NCI-H446 (cell line): ENCODE data around the gene RAB31.

Source experiments
- DNase-seq, 2 experiments: peaks; one replicate each; lab custom pipeline; 2025; lab: John Stamatoyannopoulos, UW

Gene RAB31

DNA sequence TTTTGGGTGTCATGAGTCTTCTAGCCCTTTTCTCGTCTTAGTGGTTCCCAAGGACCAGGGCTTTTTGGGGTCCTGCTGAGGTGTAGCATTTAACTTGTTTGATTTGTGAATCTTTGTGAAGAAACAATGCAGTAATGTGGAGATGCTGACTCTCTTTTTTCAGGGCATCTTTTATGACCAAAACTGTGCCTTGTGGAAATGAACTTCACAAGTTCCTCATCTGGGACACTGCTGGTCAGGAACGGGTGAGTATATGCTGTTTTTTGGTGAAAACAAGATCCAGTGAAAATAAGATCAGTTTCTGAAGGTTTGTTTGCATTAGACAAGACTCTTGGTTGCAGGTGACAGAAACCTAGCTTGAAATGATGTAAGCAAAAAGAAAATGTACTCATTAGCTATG, 83.9 kb downstream of the RAB31 start:
- DNase-seq: no peak

DNA sequence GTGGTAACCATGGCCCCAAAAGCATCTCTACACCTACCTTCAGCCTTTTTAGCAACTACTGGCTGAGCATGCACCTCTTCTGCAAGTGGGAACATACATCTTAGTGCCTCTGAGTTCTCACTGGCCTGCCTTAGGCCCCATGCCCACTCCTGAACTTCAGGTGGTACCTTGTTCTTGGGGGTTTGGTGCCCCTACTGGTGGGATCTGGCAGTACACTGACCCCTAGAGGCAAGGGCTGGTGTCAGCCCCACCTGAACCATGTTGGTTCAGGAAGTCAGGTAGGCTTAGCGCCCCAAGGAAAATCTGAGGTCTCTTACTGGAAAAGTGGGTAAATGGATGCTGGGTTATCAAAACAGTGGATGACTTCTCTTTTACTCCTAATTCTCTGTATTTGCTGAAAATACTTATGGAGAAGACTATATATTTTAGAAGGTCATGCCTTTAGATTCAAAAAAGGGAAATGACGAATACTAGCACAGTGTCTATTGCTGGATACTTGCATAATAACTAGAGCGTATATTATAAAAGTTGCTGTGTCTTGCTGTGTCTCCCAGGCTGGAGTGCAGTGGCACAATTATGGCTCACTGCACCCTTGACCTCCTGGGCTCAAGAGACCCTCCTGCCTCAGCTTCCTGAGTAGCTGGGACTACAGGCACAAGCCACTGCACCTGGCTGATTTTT, 84.6 kb downstream of the RAB31 start:
- no peak for DNase-seq

DNA sequence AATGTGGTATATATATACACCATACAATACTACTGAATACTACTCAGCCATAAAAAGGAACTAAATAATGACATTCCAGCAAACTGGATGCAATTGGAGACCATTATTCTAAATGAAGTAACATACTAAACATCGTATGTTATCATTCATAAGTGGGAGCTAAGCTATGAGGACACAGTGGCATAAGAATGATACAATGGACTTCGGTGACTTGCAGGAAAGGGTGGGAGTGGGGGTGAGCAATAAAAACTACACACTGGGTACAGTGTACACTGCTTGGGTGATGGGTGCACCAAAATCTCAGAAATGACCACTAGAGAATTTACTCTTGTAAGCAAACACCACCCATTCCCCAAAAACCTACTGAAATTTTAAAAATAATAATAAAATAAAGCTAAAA, 87.9 kb downstream of the RAB31 start:
- DNase-seq: no peak

DNA sequence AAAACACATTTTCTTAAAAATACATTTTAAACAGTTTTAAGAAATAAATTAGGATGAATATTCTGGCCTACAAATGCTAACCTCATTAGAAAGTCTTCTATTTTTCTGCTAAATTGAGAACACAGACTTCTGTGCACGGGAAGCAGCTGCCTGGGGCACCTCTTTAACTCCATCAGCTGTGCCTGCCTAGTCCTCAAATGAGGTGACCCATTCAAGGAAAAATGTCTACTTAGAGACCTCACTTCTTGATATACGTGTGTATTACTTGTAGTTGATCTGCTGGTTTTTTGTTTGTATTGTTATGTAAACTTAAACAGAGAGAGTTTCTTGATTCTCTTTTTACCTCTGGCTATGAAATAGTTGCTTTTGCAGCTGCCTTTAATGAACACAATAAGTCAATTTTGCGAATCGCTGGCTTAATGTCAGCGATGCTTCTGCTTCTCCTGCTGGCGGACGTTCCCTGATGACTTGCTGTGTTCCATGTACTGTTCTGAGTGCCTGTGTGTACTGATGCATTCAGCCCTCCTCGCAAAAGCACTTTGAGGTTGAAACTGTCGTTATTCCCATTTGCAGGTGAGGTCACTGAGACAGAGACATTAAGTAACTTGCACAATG, 88.9 kb downstream of the RAB31 start:
- no peak for DNase-seq

DNA sequence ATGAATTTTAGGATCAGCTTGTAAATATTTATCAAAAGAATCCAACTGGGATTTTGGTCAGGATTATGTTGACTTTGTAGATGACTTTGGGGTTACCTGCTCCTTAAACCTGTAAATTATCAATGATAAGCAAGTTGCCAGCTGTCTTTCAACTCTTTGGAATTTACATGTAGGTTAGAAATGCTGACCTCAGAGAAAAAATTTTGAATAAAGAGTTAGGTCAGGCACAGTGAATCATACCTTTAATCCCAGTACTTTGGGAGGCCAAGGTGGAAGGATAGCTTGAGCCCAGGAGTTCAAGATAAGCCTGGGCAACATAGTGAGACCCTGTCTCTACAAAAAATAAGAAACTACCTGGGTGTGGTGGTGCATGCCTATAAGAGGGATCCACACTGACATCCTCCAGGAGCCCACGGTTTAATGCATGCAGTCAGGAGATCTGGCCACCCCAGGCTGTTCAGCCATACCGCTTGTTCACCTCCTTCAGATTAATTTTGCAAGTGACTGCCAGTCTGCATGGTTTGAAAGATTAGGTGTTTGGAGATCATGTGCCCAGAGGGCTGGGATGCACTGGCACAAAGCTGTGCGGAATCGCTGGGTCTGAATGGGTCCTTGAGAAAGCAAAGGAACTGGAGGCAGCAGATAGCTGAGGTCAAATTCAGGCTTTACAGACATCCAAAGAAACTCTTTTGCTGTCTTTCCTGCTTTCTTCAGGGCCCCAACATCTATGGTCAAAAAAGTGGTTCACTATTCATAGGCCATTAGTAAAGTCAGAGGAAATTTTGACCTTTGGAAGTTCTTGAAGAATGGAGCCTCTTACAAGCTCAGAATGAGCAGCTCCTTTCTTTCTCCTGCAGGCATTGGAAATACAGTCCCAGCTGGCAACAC, 94.3 kb downstream of the RAB31 start:
- no peak for DNase-seq

DNA sequence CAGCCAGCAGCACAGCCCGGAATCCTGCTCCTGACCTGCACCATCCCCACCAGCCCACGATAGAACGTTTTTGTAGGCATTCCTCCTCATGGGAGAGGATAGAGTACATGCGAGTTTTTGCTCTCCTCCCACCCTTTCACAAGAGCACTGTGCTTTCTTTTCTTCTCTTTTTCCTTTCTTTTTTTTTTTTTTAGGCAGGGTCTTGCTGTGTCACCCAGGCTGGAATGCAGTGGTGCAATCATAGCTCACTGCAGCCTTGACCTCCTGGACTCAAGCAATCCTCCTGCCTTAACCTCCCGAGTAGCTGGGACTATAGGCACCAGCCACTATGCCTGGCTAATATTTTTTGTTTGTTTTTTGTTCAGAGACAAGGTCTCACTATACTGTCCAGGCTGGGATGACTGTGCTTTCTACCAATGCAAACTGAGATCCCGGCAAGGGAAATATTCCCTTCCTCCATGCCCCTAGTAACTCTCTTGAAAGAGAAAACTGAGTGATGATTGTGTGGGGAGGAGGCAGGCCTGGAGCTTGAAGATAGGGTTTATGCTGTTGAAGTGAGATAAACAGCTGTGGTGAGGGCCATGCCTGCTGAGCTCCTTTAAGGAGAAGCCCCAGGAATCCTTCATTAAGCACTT, 95.1 kb downstream of the RAB31 start:
- no peak for DNase-seq

DNA sequence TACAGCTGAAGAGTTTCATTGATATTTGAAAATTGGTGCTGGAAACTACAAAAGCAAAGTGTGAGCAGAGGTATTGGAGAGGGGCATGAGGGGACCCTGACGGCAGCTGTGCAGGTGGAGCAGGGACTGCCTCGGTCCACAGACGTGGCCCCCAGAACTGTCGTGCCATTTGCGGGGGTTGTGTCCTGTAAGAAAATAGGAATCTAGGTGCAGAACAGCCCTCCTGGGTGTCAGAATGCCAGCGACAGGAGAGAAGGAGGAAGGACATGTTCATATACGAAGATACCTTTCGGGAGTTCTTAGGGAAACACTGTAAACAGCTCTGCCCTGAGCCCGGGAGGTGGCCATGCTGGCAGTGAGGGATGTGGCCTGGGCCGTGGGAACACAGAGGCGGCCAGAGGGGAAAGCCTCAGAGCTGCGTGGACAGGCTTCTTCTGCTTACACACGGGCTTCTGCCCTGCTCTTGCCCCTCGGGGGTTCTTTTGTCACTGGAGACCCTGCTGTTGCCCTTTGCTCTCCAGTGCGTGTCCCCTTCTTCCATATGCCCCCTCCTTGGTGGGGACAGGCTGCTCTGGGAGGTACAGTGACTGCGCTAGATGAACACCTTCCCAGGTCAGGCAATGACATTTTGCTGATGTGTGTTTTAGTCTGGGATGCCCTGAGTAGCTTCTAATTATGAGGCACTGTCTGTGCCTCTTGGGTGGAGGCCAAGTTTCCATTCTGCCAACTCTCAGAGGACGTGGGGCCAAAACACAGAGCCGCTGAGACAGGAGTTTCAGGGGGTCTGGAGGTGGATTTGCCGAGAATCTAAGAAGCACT, 95.8 kb downstream of the RAB31 start:
- peak; percentile 35 to 71 for DNase-seq

DNA sequence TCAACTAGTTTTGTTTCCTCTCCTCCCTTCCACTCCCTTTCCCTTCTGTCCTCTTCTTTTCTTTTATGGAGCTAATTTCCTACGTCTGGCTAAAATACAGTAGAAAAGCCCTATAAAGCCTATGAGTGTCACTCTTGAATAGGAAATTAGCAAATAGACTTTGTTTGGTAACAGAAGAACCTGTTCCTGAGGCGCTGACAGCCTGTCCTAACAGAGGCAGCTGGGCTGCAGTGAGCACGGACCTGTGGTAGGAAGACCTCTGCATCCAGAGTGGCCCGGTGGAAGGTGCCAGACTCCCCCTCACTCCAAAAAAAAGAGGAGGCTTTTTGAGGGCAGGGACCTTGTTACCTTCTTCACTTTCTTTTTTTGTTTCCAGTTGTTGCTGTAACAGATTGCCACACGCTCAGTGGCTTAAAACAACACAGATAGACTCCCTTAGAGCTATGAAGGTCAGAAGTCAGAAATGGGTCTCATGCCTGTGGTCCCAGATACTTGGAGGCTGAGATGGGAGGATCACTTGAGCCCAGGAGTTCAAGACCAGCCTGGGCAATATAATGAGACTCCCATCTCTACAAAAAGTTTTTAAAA, 96.5 kb downstream of the RAB31 start:
- peak in 1 of 2 experiments; percentile 42 for DNase-seq

DNA sequence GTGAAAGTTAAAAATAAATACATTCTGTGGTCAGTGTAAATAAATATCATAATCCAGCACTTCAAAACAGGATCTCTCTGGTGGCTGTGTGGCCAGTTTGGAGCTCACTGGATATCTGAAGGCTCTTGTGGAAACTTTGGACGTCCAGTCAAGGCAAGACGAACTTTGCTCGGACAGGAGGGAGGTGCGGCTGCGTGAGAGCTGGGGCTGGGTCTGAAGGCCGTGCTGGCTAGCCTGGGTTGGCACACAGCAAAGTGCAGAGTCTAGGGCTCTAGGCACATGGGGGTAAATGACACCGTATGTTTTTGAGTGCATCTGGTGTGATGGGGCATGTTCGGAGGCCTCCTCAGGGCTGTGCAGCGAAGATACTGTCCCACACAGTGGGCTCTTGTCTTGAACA, 98.8 kb downstream of the RAB31 start:
- no peak for DNase-seq

DNA sequence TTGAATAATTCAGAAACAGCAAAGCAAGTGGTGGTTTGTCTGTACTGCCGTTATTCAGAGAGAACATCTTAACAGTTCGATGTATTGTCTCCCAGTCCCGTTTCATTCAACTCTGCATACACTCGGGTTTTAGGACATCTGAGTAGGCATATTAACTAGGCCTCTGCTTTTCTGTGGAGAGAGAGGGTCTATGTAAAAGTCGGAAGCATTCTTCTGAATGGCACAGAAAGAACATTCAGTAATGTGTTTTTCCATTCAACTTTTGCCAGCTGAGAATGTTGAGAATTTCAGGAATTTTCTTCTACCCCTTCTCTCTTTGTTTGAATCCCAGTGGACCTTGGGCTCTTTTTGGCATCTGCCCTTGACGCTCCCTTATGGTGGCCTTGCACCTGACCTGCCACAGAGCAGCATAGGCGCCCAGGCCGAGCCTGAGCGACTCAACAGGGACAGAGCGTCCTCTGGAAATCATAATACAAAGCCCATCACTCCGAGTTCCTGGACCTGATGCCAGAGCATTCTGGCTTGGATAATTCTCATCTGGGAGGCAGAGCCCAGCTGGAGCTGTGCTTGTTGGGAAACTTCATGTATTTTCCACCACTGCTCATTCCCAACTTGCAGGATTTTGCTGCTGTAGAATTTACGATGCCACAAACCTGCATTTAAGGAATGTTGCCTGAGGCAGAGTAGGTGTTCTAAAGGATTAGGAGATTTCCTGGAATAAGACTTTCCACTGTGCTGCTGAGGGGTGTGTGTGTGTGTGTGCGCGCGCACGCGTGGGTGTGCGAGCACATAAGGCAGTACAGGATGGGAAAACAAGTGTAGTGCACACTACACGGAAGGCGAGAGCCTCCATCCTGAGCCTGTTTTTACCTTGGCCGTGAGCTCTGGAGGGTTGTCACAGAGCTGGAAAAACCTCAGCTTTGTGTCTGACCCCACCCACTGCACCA, 100.5 kb downstream of the RAB31 start:
- DNase-seq: peak in 1 of 2 experiments; percentile 11

DNA sequence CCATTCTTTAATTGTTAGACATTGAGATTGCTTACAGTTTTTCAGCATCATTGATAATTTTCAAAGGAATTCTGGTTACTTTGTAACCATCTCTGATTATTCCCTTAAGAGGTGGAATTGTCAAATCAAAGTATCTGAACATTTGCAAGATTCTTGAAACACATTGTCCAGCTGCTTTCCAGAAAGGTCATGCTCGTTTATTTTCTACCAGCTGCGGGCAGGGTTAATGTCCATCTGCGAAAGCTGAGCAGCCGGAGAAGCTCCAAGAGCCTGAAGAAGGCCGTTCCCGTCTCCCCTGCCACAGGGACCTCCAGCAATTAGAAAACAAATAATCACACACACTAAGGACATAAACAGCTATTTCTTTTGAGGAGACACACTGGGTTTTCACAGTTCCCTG, 101.6 kb downstream of the RAB31 start:
- no peak for DNase-seq

DNA sequence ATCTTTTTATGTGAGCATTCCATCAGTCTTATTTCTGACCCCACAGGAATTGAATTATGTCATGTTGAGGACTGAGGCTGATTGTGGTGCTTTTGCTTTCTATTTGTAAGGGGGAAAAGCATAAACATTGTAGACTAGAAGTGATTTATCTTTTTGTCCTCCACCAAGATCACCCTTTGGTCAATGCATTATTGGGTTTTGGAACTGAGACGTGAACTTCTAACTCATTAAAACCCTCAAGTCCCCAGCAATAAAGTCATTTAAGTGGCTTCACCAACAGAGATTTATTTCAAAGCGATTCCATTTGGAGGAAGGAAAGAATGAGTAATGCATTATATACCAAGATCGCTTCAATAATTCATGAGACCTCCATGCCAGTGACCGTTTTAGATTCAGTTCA, 102.2 kb downstream of the RAB31 start:
- DNase-seq: no peak

DNA sequence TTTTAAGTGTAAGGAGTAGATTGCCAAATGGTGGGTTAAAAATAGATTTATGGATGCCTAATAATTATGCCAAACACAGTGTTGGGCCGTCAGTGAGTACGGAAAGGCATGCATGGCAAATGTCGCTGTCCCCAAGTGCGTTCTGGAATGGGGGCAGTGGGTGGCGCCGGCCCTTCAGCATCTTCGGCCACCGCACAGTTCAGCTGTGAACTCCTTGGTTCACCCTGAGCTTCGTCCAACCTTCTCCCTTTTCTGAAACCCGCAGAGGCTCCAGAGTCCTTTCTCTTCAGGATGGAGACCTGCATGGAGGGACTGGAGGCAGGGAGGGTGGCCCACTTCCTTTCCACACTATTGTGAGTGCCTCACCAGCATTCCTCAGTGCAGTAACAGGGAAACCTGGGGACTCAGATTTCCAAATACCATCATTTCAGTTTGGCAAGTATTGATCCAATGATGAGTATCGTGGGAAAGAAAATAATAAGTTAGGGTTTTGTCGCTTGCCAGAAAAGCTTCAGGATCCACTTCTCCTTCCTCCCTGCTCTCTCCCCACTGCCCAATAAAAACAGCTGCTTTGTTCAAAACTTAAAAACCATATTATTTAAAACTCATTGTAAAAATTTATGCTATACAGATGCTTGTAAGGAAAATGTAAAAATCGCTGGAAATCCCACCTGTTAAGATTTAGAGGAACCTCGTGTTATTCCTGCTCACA, 103.0 kb downstream of the RAB31 start:
- DNase-seq: no peak

DNA sequence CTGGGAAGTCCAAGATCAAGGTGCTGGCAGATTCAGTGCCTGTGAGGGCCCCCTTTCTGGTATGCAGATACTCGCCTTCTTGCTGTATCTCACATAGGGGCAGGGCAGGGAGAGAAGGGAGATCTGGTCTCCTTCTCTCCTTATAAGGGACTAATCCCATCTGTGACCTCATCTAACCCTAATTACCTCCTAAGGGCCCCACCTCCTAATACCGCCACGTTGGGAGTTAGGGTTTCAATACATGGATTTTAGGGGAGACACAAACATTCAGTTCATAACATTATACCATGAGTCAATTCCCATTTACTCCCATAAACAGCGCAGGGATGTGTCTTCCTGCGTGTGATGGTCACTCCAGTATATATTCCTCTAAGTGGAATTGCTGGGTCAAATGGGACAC, 103.9 kb downstream of the RAB31 start:
- DNase-seq: no peak

DNA sequence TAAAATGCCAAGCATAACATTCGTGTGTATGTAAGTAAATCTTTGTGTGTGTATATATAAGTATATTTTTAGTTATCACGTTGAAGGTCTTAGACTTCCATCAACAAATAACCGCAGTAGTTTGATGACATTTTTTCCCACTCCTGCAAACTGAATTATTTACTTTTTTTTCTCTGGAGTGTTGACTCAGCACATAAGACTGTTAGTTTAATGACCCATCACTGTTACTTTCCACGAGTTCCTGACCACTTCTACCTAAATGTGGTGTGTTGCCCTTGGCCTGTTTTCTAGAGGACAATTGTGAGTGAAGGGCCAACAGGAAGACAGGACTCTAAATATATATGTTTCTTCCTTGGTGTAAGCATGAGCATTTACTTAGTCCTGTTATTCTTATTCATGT, 106.3 kb downstream of the RAB31 start:
- DNase-seq: no peak

DNA sequence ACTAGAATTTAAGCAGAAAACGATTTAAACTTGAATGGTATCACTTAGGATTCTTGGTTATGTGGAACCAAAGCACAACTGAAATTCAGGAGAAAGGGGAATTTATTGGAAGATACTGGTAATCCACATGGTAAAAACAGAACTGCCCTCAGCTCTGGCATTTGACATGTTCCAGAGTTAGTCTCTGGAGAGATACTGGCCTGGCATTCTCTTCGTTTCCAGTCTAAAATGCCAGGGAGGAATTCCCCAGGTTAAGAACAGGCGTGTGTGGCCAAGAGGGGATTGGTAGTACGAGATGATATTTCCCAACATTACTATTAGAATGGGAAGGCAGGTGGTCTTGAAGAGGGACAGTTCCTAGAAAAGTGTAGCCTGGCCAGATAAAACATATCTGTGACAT, 109.2 kb downstream of the RAB31 start:
- no peak for DNase-seq

DNA sequence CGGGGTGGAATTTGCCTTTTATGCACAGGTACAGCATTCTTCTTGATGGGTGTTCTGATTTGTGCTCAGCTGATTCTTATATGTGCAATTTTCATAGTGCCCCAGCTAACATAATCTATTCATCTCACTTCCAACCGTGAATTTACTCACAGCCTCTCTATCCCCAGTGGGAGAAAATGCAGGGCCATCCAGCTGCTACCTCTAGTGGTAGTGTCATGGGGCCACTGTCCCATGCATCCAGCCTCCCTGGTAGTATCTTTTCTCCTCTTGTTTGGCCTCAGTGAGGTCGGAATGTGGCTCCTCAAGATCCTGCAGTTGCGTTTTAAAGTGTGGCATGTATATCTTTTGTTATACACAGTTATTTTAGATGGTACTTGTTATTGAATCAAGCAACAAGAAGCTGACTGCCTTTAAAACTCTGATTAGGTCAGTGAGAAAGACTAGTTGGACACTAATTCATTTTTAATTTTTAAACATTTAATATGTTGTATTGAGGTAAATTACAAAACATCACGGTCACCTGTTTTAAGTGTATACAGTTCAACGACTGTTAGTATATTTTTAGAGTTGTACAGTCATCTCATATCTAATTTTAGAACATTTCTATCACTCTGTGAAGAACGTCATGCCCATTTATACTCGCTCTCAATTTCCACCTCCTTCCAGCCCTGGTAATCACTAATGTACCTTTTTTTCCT, 109.8 kb downstream of the RAB31 start:
- DNase-seq: no peak

DNA sequence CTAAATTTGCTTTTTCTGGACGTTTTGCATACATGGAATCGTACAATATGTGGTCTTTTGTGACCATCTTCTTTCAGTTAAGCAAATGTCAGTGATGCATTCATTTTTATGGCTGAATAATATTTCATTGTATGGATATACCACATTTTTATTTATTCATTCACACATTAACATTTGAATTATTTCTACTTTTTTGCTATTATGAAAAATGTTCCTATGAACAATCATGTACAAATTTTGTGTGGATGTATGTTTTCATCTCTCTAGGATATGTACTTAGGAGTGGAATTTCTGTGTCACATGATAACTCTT, 110.3 kb downstream of the RAB31 start:
- DNase-seq: no peak

DNA sequence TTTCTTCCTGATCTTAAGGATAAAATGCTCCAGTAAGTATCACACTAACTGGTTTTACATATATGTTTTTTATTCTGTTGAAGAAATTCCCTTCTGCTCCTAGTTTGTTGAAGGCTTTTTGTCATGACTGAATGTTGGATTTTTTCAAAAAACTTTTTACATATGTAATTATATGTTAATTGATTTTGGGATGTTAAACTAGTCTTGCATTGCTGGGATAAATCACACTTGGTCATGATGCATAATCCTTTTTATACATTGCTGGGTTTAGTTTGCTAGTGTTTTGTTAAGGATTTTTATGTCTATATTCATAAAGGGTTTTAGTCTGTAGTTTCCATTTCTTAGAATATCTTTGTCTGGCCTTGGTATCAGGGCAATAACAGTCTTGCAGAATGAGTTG, 112.0 kb downstream of the RAB31 start:
- no peak for DNase-seq
